Neuronal stem cell (in vitro differentiated cells): Measurements from ENCODE around the gene FAM83B.

ENCODE experiments used
- DNase-seq: peaks from one replicate; pipeline ENCODE4 v3.0.0-alpha.2; 2013; ENCODE audit warnings: low spot score
- H2AFZ ChIP-seq: one replicate; pipeline ENCODE4 v1.6.1; 2013; ENCODE audit warnings: mild to moderate bottlenecking, low read length, inconsistent platforms
- H2AK5ac ChIP-seq: 2 replicates; pipeline ENCODE4 v1.6.1; 2013; ENCODE audit warnings: low read depth, mild to moderate bottlenecking, inconsistent platforms, low read length, moderate library complexity, mixed read lengths
- H2BK120ac ChIP-seq: 2 replicates; pipeline ENCODE4 v1.6.1; 2013; ENCODE audit warnings: low read depth, mild to moderate bottlenecking, inconsistent platforms, low read length, moderate library complexity, mixed read lengths
- H2BK12ac ChIP-seq: one replicate; pipeline ENCODE4 v1.6.1; 2013; ENCODE audit warnings: low read length, inconsistent platforms
- H2BK15ac ChIP-seq: 2 replicates; pipeline ENCODE4 v1.6.1; 2013; ENCODE audit warnings: mild to moderate bottlenecking, low read length, inconsistent platforms, mixed read lengths
- H2BK5ac ChIP-seq: one replicate; pipeline ENCODE4 v1.6.1; 2013; ENCODE audit warnings: inconsistent platforms, mild to moderate bottlenecking, low read length, moderate library complexity
- H3K14ac ChIP-seq: one replicate; pipeline ENCODE4 v1.6.1; 2013; ENCODE audit warnings: low read length, inconsistent platforms
- H3K18ac ChIP-seq: 2 replicates; pipeline ENCODE4 v1.6.1; 2013; ENCODE audit warnings: low read length, inconsistent platforms
- H3K23ac ChIP-seq: 2 replicates; pipeline ENCODE4 v1.6.1; 2013; ENCODE audit warnings: low read depth, mild to moderate bottlenecking, mixed read lengths, low read length, inconsistent platforms; ENCODE audit not compliant: poor library complexity
- H3K27ac ChIP-seq: replicated peaks from 3 replicates; pipeline ENCODE4 v1.5.1; 2013; ENCODE audit warnings: low read length, inconsistent platforms
- H3K27me3 ChIP-seq, 3 experiments: 2 replicates each; pipeline ENCODE4 v1.6.1; 2013; ENCODE audit warnings: low read length in 3 of 3, mild to moderate bottlenecking in 2 of 3, inconsistent platforms in 1 of 3, low read depth in 1 of 3, mixed read lengths in 1 of 3, moderate library complexity in 1 of 3; ENCODE audit not compliant: control insufficient read depth in 3 of 3, insufficient read depth in 3 of 3
- H3K36me3 ChIP-seq, 2 donors: replicated peaks in 1 of 2; 2 replicates each; pipeline ENCODE4 v1.6.1; 2013; ENCODE audit warnings: low read length in 2 of 2; ENCODE audit not compliant: control insufficient read depth in 2 of 2, insufficient read depth in 2 of 2
- H3K4ac ChIP-seq: 2 replicates; pipeline ENCODE4 v1.6.1; 2013; ENCODE audit warnings: inconsistent platforms, mild to moderate bottlenecking, low read length, moderate library complexity
- H3K4me1 ChIP-seq, 2 donors: 1 replicate in 1 of 2; 2 replicates in 1 of 2; pipeline ENCODE4 v1.6.1; 2013; ENCODE audit warnings: low read length in 2 of 2, low read depth in 1 of 2; ENCODE audit not compliant: control insufficient read depth in 2 of 2, insufficient read depth in 1 of 2
- H3K4me2 ChIP-seq: one replicate; pipeline ENCODE4 v1.6.1; 2013; ENCODE audit warnings: mild to moderate bottlenecking, low read length, inconsistent platforms; ENCODE audit not compliant: insufficient read depth, poor library complexity, severe bottlenecking
- H3K4me3 ChIP-seq, 2 donors: 2 replicates each; pipeline ENCODE4 v1.5.1; 2013; ENCODE audit warnings: low read length in 2 of 2, mild to moderate bottlenecking in 2 of 2, inconsistent platforms in 1 of 2, moderate library complexity in 1 of 2
- H3K79me1 ChIP-seq: one replicate; pipeline ENCODE4 v1.6.1; 2013; ENCODE audit warnings: low read depth, mild to moderate bottlenecking, inconsistent platforms, low read length, moderate library complexity
- H3K9ac ChIP-seq: one replicate; pipeline ENCODE4 v1.6.1; 2013; ENCODE audit warnings: mild to moderate bottlenecking, low read depth, low read length, inconsistent platforms; ENCODE audit not compliant: poor library complexity
- H3K9me3 ChIP-seq, 2 donors: replicated peaks in 1 of 2; 2 replicates each; pipeline versions ENCODE3 to v1.6.1; 2013; ENCODE audit warnings: low read length in 2 of 2, mild to moderate bottlenecking in 2 of 2, inconsistent platforms in 1 of 2, low read depth in 1 of 2, mixed read lengths in 1 of 2, moderate library complexity in 1 of 2; ENCODE audit not compliant: control insufficient read depth in 2 of 2, insufficient read depth in 1 of 2
- H4K8ac ChIP-seq: one replicate; pipeline ENCODE4 v1.6.1; 2013; ENCODE audit warnings: low read depth, mild to moderate bottlenecking, inconsistent platforms, low read length, moderate library complexity
- H4K91ac ChIP-seq: one replicate; pipeline ENCODE4 v1.6.1; 2013; ENCODE audit warnings: low read length, low read depth, mild to moderate bottlenecking, inconsistent platforms; ENCODE audit not compliant: poor library complexity
- WGBS, 2 donors: extraction: QIAGEN DNeasy Blood & Tissue Kit; methylation state at CpG; one replicate each; pipeline ENCODE4 v1.1.7; 2013; ENCODE audit warnings: missing lambda C conversion rate in 2 of 2, mixed read lengths in 1 of 2; ENCODE audit not compliant: insufficient read length in 2 of 2, insufficient replicate concordance in 1 of 2; ENCODE audit errors: extremely low coverage in 2 of 2; 5-methylcytosine and 5-hydroxymethylcytosine counted together

Gene FAM83B

GRCh38 chr6:54935739-54936138 lies 89.2 kb downstream of the FAM83B start:
- DNase-seq: no peak
- no peak overlapping the region for H3K9ac ChIP-seq
- WGBS, 2 donors: no CpG with 5 or more reads among the region's 5 CpGs
- H3K27me3 ChIP-seq: no peaks in the 10 kb centered on the region
- H3K36me3 ChIP-seq: no peaks in the 10 kb centered on the region
- H2BK120ac ChIP-seq: no peak overlapping the region
- H3K79me1 ChIP-seq: no peaks in the 10 kb centered on the region
- H3K4me2 ChIP-seq: no peak overlapping the region
- no peaks in the 10 kb centered on the region for H3K9me3 ChIP-seq
- H2BK12ac ChIP-seq: no peak overlapping the region
- no peak overlapping the region for H4K8ac ChIP-seq
- H2AFZ ChIP-seq: no peak overlapping the region
- H2BK5ac ChIP-seq: no peak overlapping the region
- no peak overlapping the region for H2AK5ac ChIP-seq
- no peak overlapping the region for H2BK15ac ChIP-seq
- no peak overlapping the region for H3K23ac ChIP-seq
- H4K91ac ChIP-seq: no peak overlapping the region
- H3K4me3 ChIP-seq: no peak overlapping the region
- no peak overlapping the region for H3K14ac ChIP-seq
- H3K27ac ChIP-seq: no peak overlapping the region
- H3K18ac ChIP-seq: no peak overlapping the region
- no peak overlapping the region for H3K4ac ChIP-seq
- no peaks in the 10 kb centered on the region for H3K4me1 ChIP-seq

GRCh38 chr6:54937371-54937770 lies 90.8 kb downstream of the FAM83B start:
- Histone ChIP-seq H3K79me1 (no peaks in the 10 kb centered on the region), H3K4me1 (no peaks in the 10 kb centered on the region), H3K9ac (no peak overlapping the region), H3K18ac (no peak overlapping the region), H2BK15ac (no peak overlapping the region), H3K4ac (no peak overlapping the region), H3K4me2 (no peak overlapping the region), H2BK12ac (no peak overlapping the region), H3K14ac (no peak overlapping the region), H2BK120ac (no peak overlapping the region), H3K9me3 (no peaks in the 10 kb centered on the region), H3K4me3 (no peak overlapping the region), H3K36me3 (no peaks in the 10 kb centered on the region), H2AK5ac (no peak overlapping the region), H3K23ac (no peak overlapping the region), H4K91ac (no peak overlapping the region), H2AFZ (no peak overlapping the region), H4K8ac (no peak overlapping the region), H3K27ac (no peak overlapping the region), H3K27me3 (no peaks in the 10 kb centered on the region), H2BK5ac (no peak overlapping the region)
- DNase-seq: no peak
- no CpG with 5 or more reads among the region's 3 CpGs for WGBS, 2 donors

GRCh38 chr6:54957698-54958097 lies 111.1 kb downstream of the FAM83B start:
- H3K79me1 ChIP-seq: no peaks in the 10 kb centered on the region
- H2BK120ac ChIP-seq: no peak overlapping the region
- H3K4me2 ChIP-seq: no peak overlapping the region
- H3K14ac ChIP-seq: no peak overlapping the region
- H2AK5ac ChIP-seq: no peak overlapping the region
- H3K18ac ChIP-seq: no peak overlapping the region
- no peak overlapping the region for H2AFZ ChIP-seq
- H2BK15ac ChIP-seq: no peak overlapping the region
- H4K91ac ChIP-seq: no peak overlapping the region
- H3K36me3 ChIP-seq: no peaks in the 10 kb centered on the region
- H3K4me3 ChIP-seq: no peak overlapping the region
- H3K9ac ChIP-seq: no peak overlapping the region
- H2BK12ac ChIP-seq: no peak overlapping the region
- no peaks in the 10 kb centered on the region for H3K27me3 ChIP-seq
- no peaks in the 10 kb centered on the region for H3K9me3 ChIP-seq
- DNase-seq: no peak
- H3K4me1 ChIP-seq: no peaks in the 10 kb centered on the region
- no peak overlapping the region for H3K4ac ChIP-seq
- H2BK5ac ChIP-seq: no peak overlapping the region
- H3K27ac ChIP-seq: no peak overlapping the region
- no peak overlapping the region for H4K8ac ChIP-seq
- H3K23ac ChIP-seq: no peak overlapping the region

- H3K27ac ChIP-seq: no peak overlapping the region
- WGBS, 2 donors: no CpG with 5 or more reads among the region's 3 CpGs
- no peak for DNase-seq
- H3K79me1 ChIP-seq: no peaks in the 10 kb centered on the region
- no peak overlapping the region for H3K4me2 ChIP-seq
- H4K8ac ChIP-seq: no peak overlapping the region
- no peaks in the 10 kb centered on the region for H3K9me3 ChIP-seq
- no peak overlapping the region for H3K4me3 ChIP-seq
- no peak overlapping the region for H3K18ac ChIP-seq
- no peak overlapping the region for H3K14ac ChIP-seq
- no peak overlapping the region for H2BK5ac ChIP-seq
- no peak overlapping the region for H2AFZ ChIP-seq
- no peak overlapping the region for H2AK5ac ChIP-seq
- H4K91ac ChIP-seq: no peak overlapping the region
- no peak overlapping the region for H2BK120ac ChIP-seq
- H2BK12ac ChIP-seq: no peak overlapping the region
- no peaks in the 10 kb centered on the region for H3K27me3 ChIP-seq
- H3K4ac ChIP-seq: no peak overlapping the region
- H3K9ac ChIP-seq: no peak overlapping the region
- H2BK15ac ChIP-seq: no peak overlapping the region
- no peaks in the 10 kb centered on the region for H3K36me3 ChIP-seq
- H3K4me1 ChIP-seq: no peaks in the 10 kb centered on the region
- no peak overlapping the region for H3K23ac ChIP-seq
Observed at GRCh38 chr6:54958446-54958845, 111.9 kb downstream of the FAM83B start.
